ENCODE measurements around the gene USP34. TPM values are rescaled to one million over a fixed set of nuclear protein-coding genes. Genes with fewer than 3 reads are reported as not detected.

USP34 gene
- total RNA-seq, 1 donor from 2014 or later: 83.2 TPM

- no peak for DNase-seq (ENCODE audit: low read depth)
- Histone ChIP-seq H3K36me3 (ENCODE audit: control insufficient read depth, insufficient read depth, low read length) (peaks cover 21% of the 10 kb centered on the region), H3K27me3 (ENCODE audit: control insufficient read depth, insufficient read depth, low read length) (no peaks in the 10 kb centered on the region), H3K4me3 (ENCODE audit: low read depth, low read length) (no peak overlapping the region)
- FAIRE-seq: no peak
- TF ChIP-seq, protein P1, sequence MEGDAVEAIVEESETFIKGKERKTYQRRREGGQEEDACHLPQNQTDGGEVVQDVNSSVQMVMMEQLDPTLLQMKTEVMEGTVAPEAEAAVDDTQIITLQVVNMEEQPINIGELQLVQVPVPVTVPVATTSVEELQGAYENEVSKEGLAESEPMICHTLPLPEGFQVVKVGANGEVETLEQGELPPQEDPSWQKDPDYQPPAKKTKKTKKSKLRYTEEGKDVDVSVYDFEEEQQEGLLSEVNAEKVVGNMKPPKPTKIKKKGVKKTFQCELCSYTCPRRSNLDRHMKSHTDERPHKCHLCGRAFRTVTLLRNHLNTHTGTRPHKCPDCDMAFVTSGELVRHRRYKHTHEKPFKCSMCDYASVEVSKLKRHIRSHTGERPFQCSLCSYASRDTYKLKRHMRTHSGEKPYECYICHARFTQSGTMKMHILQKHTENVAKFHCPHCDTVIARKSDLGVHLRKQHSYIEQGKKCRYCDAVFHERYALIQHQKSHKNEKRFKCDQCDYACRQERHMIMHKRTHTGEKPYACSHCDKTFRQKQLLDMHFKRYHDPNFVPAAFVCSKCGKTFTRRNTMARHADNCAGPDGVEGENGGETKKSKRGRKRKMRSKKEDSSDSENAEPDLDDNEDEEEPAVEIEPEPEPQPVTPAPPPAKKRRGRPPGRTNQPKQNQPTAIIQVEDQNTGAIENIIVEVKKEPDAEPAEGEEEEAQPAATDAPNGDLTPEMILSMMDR (IDR thresholded peaks at IDR 0.05; ENCODE audit: insufficient read depth, low read length, severe bottlenecking): no peak
Measured at GRCh38 chr2:61185231-61185728, 285.6 kb downstream of the USP34 start.

DNA sequence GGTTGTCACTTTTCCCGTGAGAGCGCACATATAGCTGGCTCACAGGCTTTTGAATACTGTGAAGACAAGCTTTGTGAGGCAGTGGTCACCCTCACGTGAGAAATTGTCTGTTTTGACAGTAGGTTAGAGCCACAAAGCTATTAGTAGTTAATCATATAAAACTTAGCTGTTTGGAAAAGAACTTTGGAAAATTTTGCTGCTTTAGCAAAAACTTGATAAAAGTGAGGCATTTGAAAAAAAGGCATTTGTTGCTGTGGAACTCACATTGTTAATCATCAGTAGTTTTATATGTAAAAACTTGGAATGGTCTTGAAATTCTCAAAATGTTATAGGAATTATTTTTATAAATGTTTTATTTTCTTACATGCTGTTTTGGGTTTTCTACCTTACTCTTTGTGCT is 286.6 kb downstream of the USP34 start:
- DNase-seq (ENCODE audit: low read depth) (no peak), FAIRE-seq (no peak)
- H3K36me3 ChIP-seq (ENCODE audit: control insufficient read depth, insufficient read depth, low read length): peaks cover 21% of the 10 kb centered on the region
- no peak overlapping the region for H3K4me3 ChIP-seq (ENCODE audit: low read depth, low read length)
- no peaks in the 10 kb centered on the region for H3K27me3 ChIP-seq (ENCODE audit: control insufficient read depth, insufficient read depth, low read length)
- TF ChIP-seq, protein P1 (IDR thresholded peaks at IDR 0.05; ENCODE audit: insufficient read depth, low read length, severe bottlenecking): no peak

DNA sequence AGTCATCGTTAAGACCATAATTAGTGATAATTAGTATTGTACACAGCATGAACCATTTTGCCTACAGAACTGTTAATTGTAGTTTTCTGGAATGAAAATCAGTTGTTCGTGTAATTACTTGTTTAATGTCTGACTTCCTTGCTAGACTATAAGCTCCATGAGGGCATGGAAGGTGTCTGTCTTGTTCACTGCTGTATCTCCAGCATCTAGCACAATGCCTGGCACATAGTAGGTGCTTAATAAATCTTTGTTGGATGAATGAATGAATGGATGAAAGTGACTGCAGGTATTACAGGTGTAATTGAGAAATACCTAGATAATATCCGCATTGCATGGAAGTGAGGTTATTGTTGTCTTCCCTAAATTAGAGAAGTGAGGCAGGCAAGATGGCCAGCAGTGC is 287.1 kb downstream of the USP34 start:
- Histone ChIP-seq H3K27me3 (ENCODE audit: control insufficient read depth, insufficient read depth, low read length) (no peaks in the 10 kb centered on the region), H3K4me3 (ENCODE audit: low read depth, low read length) (no peak overlapping the region), H3K36me3 (ENCODE audit: control insufficient read depth, insufficient read depth, low read length) (peaks cover 21% of the 10 kb centered on the region)
- DNase-seq (ENCODE audit: low read depth) (no peak), FAIRE-seq (no peak)
- TF ChIP-seq, protein P1 (IDR thresholded peaks at IDR 0.05; ENCODE audit: insufficient read depth, low read length, severe bottlenecking): no peak

GRCh38 chr2:61182059-61182383 is 288.9 kb downstream of the USP34 start:
- Histone ChIP-seq H3K27me3 (ENCODE audit: control insufficient read depth, insufficient read depth, low read length) (no peaks in the 10 kb centered on the region), H3K4me3 (ENCODE audit: low read depth, low read length) (no peak overlapping the region), H3K36me3 (ENCODE audit: control insufficient read depth, insufficient read depth, low read length) (peaks cover 19% of the 10 kb centered on the region)
- TF ChIP-seq, protein P1 (IDR thresholded peaks at IDR 0.05; ENCODE audit: insufficient read depth, low read length, severe bottlenecking): no peak
- DNase-seq (ENCODE audit: low read depth) (no peak), FAIRE-seq (no peak)

DNA sequence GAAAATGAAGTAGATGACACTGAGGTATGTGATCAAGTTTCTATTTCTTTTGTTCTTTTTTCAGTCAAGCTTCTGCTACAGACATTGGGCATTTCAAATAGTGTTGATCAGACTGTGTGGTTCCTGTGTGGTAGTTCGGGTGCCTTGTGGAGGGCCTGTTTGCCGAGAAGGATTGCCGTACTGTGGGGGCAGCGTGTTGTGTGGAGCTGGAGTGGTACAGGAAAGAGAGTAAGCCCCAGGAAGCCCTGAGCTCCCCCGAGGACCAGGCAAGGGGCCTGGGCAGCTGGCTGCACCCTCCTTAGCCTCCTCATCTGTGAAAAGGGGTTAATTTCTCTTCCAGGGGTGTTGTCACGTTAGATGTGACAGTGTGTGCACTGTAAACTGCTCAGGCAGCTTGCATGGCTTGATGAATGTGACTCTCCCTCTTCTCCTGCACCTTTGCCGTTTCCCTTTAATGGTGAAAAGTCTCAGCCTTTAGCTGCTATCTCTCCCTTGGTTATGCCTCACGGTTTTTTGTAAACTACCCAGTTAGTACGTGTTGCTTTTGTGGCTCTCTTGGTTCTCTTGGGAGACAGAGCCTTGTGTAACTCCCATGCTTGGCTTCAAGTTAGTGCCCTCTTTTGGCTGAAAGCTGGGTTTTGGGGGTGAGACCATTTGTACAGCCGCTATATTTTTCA is 289.4 kb downstream of the USP34 start:
- peaks cover 19% of the 10 kb centered on the region for H3K36me3 ChIP-seq (ENCODE audit: control insufficient read depth, insufficient read depth, low read length)
- FAIRE-seq (no peak), DNase-seq (ENCODE audit: low read depth) (no peak)
- no peaks in the 10 kb centered on the region for H3K27me3 ChIP-seq (ENCODE audit: control insufficient read depth, insufficient read depth, low read length)
- no peak overlapping the region for H3K4me3 ChIP-seq (ENCODE audit: low read depth, low read length)
- TF ChIP-seq, protein P1 (IDR thresholded peaks at IDR 0.05; ENCODE audit: insufficient read depth, low read length, severe bottlenecking): no peak

GRCh38 chr2:61180686-61181085 is 290.2 kb downstream of the USP34 start:
- FAIRE-seq: no peak
- DNase-seq (ENCODE audit: low read depth): no peak
- Histone ChIP-seq H3K27me3 (ENCODE audit: control insufficient read depth, insufficient read depth, low read length) (no peaks in the 10 kb centered on the region), H3K4me3 (ENCODE audit: low read depth, low read length) (no peak overlapping the region), H3K36me3 (ENCODE audit: control insufficient read depth, insufficient read depth, low read length) (peaks cover 19% of the 10 kb centered on the region)
- TF ChIP-seq, protein P1 (IDR thresholded peaks at IDR 0.05; ENCODE audit: insufficient read depth, low read length, severe bottlenecking): no peak
